Eye (tissue), 1 donor: ENCODE measurements around the gene CPED1.
"Not testable (repeated sequence)": the region's sequence is repeated elsewhere in the genome, so short reads cannot be mapped to it uniquely, and the experiment has no call there.

ENCODE experiments used
- DNase-seq: peaks from one replicate; pipeline ENCODE4 v3.0.0-alpha.2; 2015

Gene CPED1

GRCh38 chr7:121192834-121193233, 204.3 kb downstream of the CPED1 start:
- no peak for DNase-seq

- no peak for DNase-seq
These were observed 206.5 kb downstream of the CPED1 start for GRCh38 chr7:121195010-121195409.

- peak; percentile 61 for DNase-seq
These were observed 207.4 kb downstream of the CPED1 start for GRCh38 chr7:121195874-121196273.

GRCh38 chr7:121196286-121196685, 207.8 kb downstream of the CPED1 start:
- DNase-seq: no peak

GRCh38 chr7:121197455-121197854, 208.9 kb downstream of the CPED1 start:
- DNase-seq: no peak

GRCh38 chr7:121198502-121198901, 210.0 kb downstream of the CPED1 start:
- DNase-seq: no peak

- no peak for DNase-seq
These were observed 213.6 kb downstream of the CPED1 start for GRCh38 chr7:121202125-121202524.

- DNase-seq: no peak
These were observed 214.3 kb downstream of the CPED1 start for GRCh38 chr7:121202834-121203233.

GRCh38 chr7:121204537-121204936, 216.0 kb downstream of the CPED1 start:
- peak; percentile 30 for DNase-seq

- DNase-seq: no peak
These were observed 217.3 kb downstream of the CPED1 start for GRCh38 chr7:121205777-121206176.

- DNase-seq: no peak
These were observed 222.7 kb downstream of the CPED1 start for GRCh38 chr7:121211253-121211652.

- DNase-seq: peak; percentile 29
These were observed 223.5 kb downstream of the CPED1 start for GRCh38 chr7:121212036-121212435.

GRCh38 chr7:121214657-121215056, 226.1 kb downstream of the CPED1 start:
- DNase-seq: no peak

- no peak for DNase-seq
These were observed 230.5 kb downstream of the CPED1 start for GRCh38 chr7:121219026-121219425.

- DNase-seq: not testable (repeated sequence)
These were observed 232.6 kb downstream of the CPED1 start for GRCh38 chr7:121221108-121221507.

GRCh38 chr7:121228779-121229178, 240.3 kb downstream of the CPED1 start:
- DNase-seq: no peak

- DNase-seq: no peak
These were observed 246.7 kb downstream of the CPED1 start for GRCh38 chr7:121235201-121235600.

- no peak for DNase-seq
These were observed 249.1 kb downstream of the CPED1 start for GRCh38 chr7:121237601-121238000.

GRCh38 chr7:121244120-121244870, 255.8 kb downstream of the CPED1 start:
- peak; percentile 76 for DNase-seq

- not testable (repeated sequence) for DNase-seq
These were observed 262.9 kb downstream of the CPED1 start for GRCh38 chr7:121251367-121251766.

- DNase-seq: not testable (repeated sequence)
These were observed 264.2 kb downstream of the CPED1 start for GRCh38 chr7:121252523-121253235.

- DNase-seq: peak; percentile 10
These were observed 271.3 kb downstream of the CPED1 start for GRCh38 chr7:121259826-121260225.

GRCh38 chr7:121261207-121261884, 272.8 kb downstream of the CPED1 start:
- DNase-seq: no peak

GRCh38 chr7:121262221-121262620, 273.7 kb downstream of the CPED1 start:
- no peak for DNase-seq
